Tibial nerve (tissue), 4 donors: Measurements from ENCODE around the gene SDHAF4. TPM values are rescaled to one million over a fixed set of nuclear protein-coding genes. Genes with fewer than 3 reads are reported as not detected.

Experiments
- DNase-seq, 2 donors: peaks; one replicate each; pipeline ENCODE4 v3.0.0-alpha.2; 2019; ENCODE audit warnings: low spot score in 2 of 2
- H3K27ac ChIP-seq, 4 donors: fragments of 200-600 bp; sonication (generic) in 3 of 4; one replicate each; pipeline ENCODE4 v1.5.1; 2017 to 2019; ENCODE audit warnings: mild to moderate bottlenecking in 1 of 4
- H3K27me3 ChIP-seq, 2 donors: fragments of 200-600 bp; sonication (generic) in 1 of 2; one replicate each; pipeline versions ENCODE4 v1.5.1 to v1.6.0; 2017 to 2019
- H3K36me3 ChIP-seq, 3 donors: fragments of 200-600 bp; sonication (generic); one replicate each; pipeline ENCODE4 v1.5.1; 2018 to 2019
- H3K4me1 ChIP-seq, 4 donors: fragments of 200-600 bp; sonication (generic) in 3 of 4; one replicate each; pipeline ENCODE4 v1.5.1; 2017 to 2019
- H3K4me3 ChIP-seq, 4 donors: fragments of 200-600 bp; sonication (generic) in 3 of 4; one replicate each; pipeline ENCODE4 v1.5.1; 2017 to 2019; ENCODE audit warnings: mild to moderate bottlenecking in 1 of 4, moderate library complexity in 1 of 4
- H3K9me3 ChIP-seq, 4 donors: fragments of 200-600 bp; sonication (generic) in 3 of 4; one replicate each; pipeline ENCODE4 v1.5.1; 2017 to 2019
- CTCF ChIP-seq, 5 experiments: fragments of 200-600 bp in 3 of 5; fragments of 450-650 bp in 2 of 5; sonication (generic) in 3 of 5; IDR thresholded peaks; one replicate each; pipeline ENCODE4 v1.5.1; 2016 to 2019; ENCODE audit warnings: antibody characterized with exemption in 5 of 5, mild to moderate bottlenecking in 3 of 5, moderate library complexity in 2 of 5
- EP300 ChIP-seq, 2 donors: sonication (generic); formaldehyde crosslinking; IDR thresholded peaks; one replicate each; pipeline ENCODE4 v1.6.1; 2017; ENCODE audit warnings: antibody characterized with exemption in 2 of 2, mild to moderate bottlenecking in 1 of 2
- POLR2A ChIP-seq, 2 donors: fragments of 450-650 bp; IDR thresholded peaks; one replicate each; pipeline ENCODE4 v1.6.1; 2017; ENCODE audit warnings: antibody characterized with exemption in 2 of 2, mild to moderate bottlenecking in 2 of 2, moderate library complexity in 2 of 2
- WGBS, 2 donors: methylation state at CpG; one replicate each; pipeline ENCODE4 v1.1.5; 2018; 5-methylcytosine and 5-hydroxymethylcytosine counted together
- total RNA-seq, 4 donors: library from RNA; depleted of rRNA; stranded (reverse); fragments of >200 nt; gene quantifications; one replicate each; pipeline ENCODE4 v1.1.0, GENCODE V29; 2016

The SDHAF4 gene
- total RNA-seq, 4 donors from 2014 or later: 9.6 to 15.3 (median 13.1) TPM

DNA sequence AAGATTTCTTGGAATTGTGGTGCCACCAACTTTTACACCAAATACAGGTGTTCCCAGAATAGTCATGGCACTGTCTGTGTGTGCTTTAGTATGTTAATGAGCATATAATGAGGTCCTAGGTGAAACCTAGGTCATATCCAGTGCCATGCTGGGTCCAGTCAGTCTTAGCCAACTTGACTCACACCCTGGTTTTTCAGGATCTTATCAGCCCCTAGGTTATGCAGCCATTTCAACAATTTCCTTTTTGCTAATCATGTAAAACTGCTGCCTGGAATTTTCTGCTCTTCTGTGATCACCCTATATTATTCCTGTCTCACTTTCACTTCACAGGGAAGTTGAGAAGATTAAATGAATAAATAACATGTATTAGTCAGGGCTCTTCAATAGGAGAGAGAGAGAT lies 23.7 kb downstream of the SDHAF4 start:
- Histone ChIP-seq H3K36me3 (peaks cover 0 to 74% (median 0%) of the 10 kb centered on the region in 3 donors), H3K27ac (no peak overlapping the region), H3K9me3 (no peaks in the 10 kb centered on the region), H3K27me3 (no peaks in the 10 kb centered on the region), H3K4me1 (no peaks in the 10 kb centered on the region), H3K4me3 (no peak overlapping the region)
- TF ChIP-seq CTCF (IDR thresholded peaks at IDR 0.05): no peak
- TF ChIP-seq POLR2A (IDR thresholded peaks at IDR 0.05): no peak
- TF ChIP-seq EP300 (IDR thresholded peaks at IDR 0.05): no peak
- no peak for DNase-seq

GRCh38 chr6:70592391-70593117 lies 25.8 kb downstream of the SDHAF4 start:
- 54 to 58% methylated on average over 4 to 5 of the region's 5 CpGs for WGBS, 2 donors
- Histone ChIP-seq H3K4me3 (no peak overlapping the region), H3K27me3 (no peaks in the 10 kb centered on the region), H3K27ac (no peak overlapping the region), H3K4me1 (no peaks in the 10 kb centered on the region), H3K9me3 (no peaks in the 10 kb centered on the region), H3K36me3 (peaks cover 0 to 52% (median 0%) of the 10 kb centered on the region in 3 donors)
- DNase-seq: no peak
- TF ChIP-seq CTCF (IDR thresholded peaks at IDR 0.05) (no peak), POLR2A (IDR thresholded peaks at IDR 0.05) (no peak), EP300 (IDR thresholded peaks at IDR 0.05) (no peak)

- WGBS, 2 donors: 72 to 88% methylated on average over 2 to 3 of the region's 3 CpGs
- TF ChIP-seq POLR2A (IDR thresholded peaks at IDR 0.05) (no peak), EP300 (IDR thresholded peaks at IDR 0.05) (no peak), CTCF (IDR thresholded peaks at IDR 0.05) (no peak)
- Histone ChIP-seq H3K27ac (no peak overlapping the region), H3K9me3 (no peaks in the 10 kb centered on the region), H3K4me1 (no peaks in the 10 kb centered on the region), H3K27me3 (no peaks in the 10 kb centered on the region), H3K36me3 (peaks cover 0 to 47% (median 0%) of the 10 kb centered on the region in 3 donors), H3K4me3 (no peak overlapping the region)
- no peak for DNase-seq
Measured at GRCh38 chr6:70593118-70593486, 26.4 kb downstream of the SDHAF4 start.

- Histone ChIP-seq H3K27ac (no peak overlapping the region), H3K9me3 (peaks cover 0 to 1% (median 0%) of the 10 kb centered on the region in 4 donors), H3K4me1 (no peaks in the 10 kb centered on the region), H3K4me3 (no peak overlapping the region), H3K36me3 (no peaks in the 10 kb centered on the region), H3K27me3 (no peaks in the 10 kb centered on the region)
- no peak for DNase-seq
- 83 to 85% methylated on average over 4 of the region's 4 CpGs for WGBS, 2 donors
- no peak for TF ChIP-seq EP300 (IDR thresholded peaks at IDR 0.05)
- TF ChIP-seq CTCF (IDR thresholded peaks at IDR 0.05): no peak
- no peak for TF ChIP-seq POLR2A (IDR thresholded peaks at IDR 0.05)
Measured at GRCh38 chr6:70599187-70599586, 32.5 kb downstream of the SDHAF4 start.

DNA sequence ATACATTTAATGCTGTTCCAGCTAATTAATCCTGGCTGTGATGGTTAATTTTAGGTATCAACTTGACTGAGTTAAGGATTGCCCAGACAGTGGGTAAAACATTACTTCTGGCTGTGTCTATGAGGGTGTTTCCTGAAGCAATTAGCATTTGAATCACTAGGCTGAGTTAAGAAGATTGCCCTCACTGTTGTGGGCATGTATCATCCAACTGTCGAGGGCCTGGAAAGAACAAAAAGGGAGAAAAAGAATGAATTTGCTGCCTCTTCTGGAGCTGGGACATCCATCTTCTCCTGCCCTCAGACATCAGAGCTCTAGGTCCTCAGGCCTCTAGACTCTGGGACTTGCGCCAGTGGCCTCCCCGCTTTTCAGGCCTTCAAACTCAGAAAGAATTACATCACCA lies 34.3 kb downstream of the SDHAF4 start:
- 50 to 64% methylated on average over 3 of the region's 3 CpGs for WGBS, 2 donors
- H3K9me3 ChIP-seq: peaks cover 0 to 5% (median 0%) of the 10 kb centered on the region in 4 donors
- no peak overlapping the region for H3K4me3 ChIP-seq
- no peaks in the 10 kb centered on the region for H3K36me3 ChIP-seq
- no peak for DNase-seq
- TF ChIP-seq CTCF (IDR thresholded peaks at IDR 0.05) (no peak), EP300 (IDR thresholded peaks at IDR 0.05) (no peak), POLR2A (IDR thresholded peaks at IDR 0.05) (no peak)
- no peaks in the 10 kb centered on the region for H3K27me3 ChIP-seq
- no peaks in the 10 kb centered on the region for H3K4me1 ChIP-seq
- H3K27ac ChIP-seq: no peak overlapping the region
